ENCODE results near the gene TSPOAP1. TPM values are rescaled to one million over a fixed set of nuclear protein-coding genes. Genes with fewer than 3 reads are reported as not detected.
A peak's percentile ranks its signal among the peaks of the same experiment; 100 is the strongest.

The TSPOAP1 gene
- polyA plus RNA-seq, 1 of the 3 experiments (the other 2 are of a cell fraction): 0.79 TPM

DNA sequence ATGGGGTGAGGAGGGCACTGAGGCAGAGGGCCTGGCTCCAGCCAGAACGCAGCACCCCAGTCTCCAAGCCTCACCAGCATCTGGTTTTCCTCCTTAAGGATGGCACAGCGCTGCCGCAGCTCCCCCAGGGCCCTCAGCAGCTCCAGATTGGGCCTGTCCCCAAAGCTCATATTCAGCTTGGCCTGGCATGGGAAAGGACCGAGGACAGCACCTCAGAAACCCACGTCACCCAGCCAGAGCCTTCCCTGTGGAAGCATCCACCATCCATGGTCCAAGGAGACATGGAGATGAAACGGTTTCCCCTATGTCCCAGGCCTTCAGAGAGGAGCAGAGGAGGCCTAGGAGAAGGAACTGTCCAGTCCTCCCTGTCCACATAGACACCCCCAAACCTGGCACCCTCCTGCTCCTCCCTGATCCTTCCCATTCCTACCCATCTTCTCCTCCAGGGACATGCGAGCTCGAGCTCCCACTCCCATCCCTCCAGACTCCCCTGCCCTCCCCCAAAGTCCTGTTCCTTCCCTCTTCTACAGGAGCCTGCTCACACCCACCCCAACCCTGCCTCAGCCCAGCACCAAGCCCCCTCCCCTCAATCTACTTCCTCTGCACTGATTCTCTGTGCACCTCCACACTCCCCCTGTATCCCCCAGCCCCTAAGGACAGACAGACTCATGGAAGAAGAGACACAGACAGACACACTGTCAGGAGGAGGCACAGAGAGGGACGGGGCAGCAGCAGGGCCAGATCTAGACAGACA is 1.8 kb downstream of the TSPOAP1 start:
- POLR2A ChIA-PET: interaction anchor here (0.6 to 5.8 kb wide), 4 partner anchors 18 to 167 kb away, joined by 6 to 57 read pairs (median 13); partner anchors contain the start of gene SUPT4H1
- H3K4me1 ChIP-seq (ENCODE audit: control insufficient read depth in 1 of 2, insufficient read depth in 2 of 2, low read depth in 1 of 2, low read length in 1 of 2): peaks cover 0 to 40% of the 10 kb centered on the region in 2 experiments; a peak in 1 of 4 replicates
- no peaks in the 10 kb centered on the region for H3F3A ChIP-seq (replicated peaks; ENCODE audit: insufficient read depth)
- DNase-seq: peak; percentile 22
- no peaks in the 10 kb centered on the region for H3K9me2 ChIP-seq
- H3K4me3 ChIP-seq (ENCODE audit: low read depth in 2 of 2, low read length in 1 of 2): no peak overlapping the region
- no peaks in the 10 kb centered on the region for H3K9me3 ChIP-seq
- H3K27ac ChIP-seq (ENCODE audit: low read depth in 2 of 2, low read length in 1 of 2): no peak overlapping the region
- no peaks in the 10 kb centered on the region for H4K20me1 ChIP-seq (ENCODE audit: insufficient read depth)
- CTCF ChIA-PET: interaction anchor here (1.2 to 2.0 kb wide), 4 partner anchors 9 to 121 kb away, joined by 5 to 12 read pairs (median 7); no protein-coding TSS in a partner anchor
- H3K36me3 ChIP-seq (replicated peaks in 1 of 2; ENCODE audit: control insufficient read depth in 1 of 2, insufficient read depth in 2 of 2, low read length in 1 of 2): no peaks in the 10 kb centered on the region
- no peak overlapping the region for H2AFZ ChIP-seq (ENCODE audit: low read depth)
- H3K9ac ChIP-seq: no peak overlapping the region
- TF ChIP-seq RAD21 (IDR thresholded peaks at IDR 0.05; ENCODE audit: low read length) (no peak), EP300 (IDR thresholded peaks at IDR 0.05; ENCODE audit: borderline replicate concordance in 1 of 2, low read depth in 1 of 2, low read length in 1 of 2) (no peak), FOXM1 (IDR thresholded peaks at IDR 0.05; ENCODE audit: low read depth) (no peak), RXRA (IDR thresholded peaks at IDR 0.05; ENCODE audit: borderline replicate concordance, low read depth) (no peak), MXI1 (IDR thresholded peaks at IDR 0.05; ENCODE audit: low read depth, low read length) (no peak), FOXJ3 (CRISPR knock-in tag; IDR thresholded peaks at IDR 0.05) (no peak), GATA2 (CRISPR knock-in tag; IDR thresholded peaks at IDR 0.05) (no peak), MEF2A (IDR thresholded peaks at IDR 0.05; ENCODE audit: borderline replicate concordance, low read depth) (no peak), YY1 (IDR thresholded peaks at IDR 0.05; ENCODE audit: low read depth) (no peak), TEAD4 (IDR thresholded peaks at IDR 0.05; ENCODE audit: borderline replicate concordance, insufficient read depth) (no peak), POLR2AphosphoS5 (IDR thresholded peaks at IDR 0.05; ENCODE audit: low read depth, low read length) (no peak), GABPA (IDR thresholded peaks at IDR 0.05; ENCODE audit: low read depth) (no peak)
- TF ChIP-seq, protein P1, sequence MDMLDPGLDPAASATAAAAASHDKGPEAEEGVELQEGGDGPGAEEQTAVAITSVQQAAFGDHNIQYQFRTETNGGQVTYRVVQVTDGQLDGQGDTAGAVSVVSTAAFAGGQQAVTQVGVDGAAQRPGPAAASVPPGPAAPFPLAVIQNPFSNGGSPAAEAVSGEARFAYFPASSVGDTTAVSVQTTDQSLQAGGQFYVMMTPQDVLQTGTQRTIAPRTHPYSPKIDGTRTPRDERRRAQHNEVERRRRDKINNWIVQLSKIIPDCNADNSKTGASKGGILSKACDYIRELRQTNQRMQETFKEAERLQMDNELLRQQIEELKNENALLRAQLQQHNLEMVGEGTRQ (IDR thresholded peaks at IDR 0.05; ENCODE audit: borderline replicate concordance, low read depth, low read length): no peak
- TF ChIP-seq, protein P2, sequence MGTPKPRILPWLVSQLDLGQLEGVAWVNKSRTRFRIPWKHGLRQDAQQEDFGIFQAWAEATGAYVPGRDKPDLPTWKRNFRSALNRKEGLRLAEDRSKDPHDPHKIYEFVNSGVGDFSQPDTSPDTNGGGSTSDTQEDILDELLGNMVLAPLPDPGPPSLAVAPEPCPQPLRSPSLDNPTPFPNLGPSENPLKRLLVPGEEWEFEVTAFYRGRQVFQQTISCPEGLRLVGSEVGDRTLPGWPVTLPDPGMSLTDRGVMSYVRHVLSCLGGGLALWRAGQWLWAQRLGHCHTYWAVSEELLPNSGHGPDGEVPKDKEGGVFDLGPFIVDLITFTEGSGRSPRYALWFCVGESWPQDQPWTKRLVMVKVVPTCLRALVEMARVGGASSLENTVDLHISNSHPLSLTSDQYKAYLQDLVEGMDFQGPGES (IDR thresholded peaks at IDR 0.05; ENCODE audit: low read depth, low read length): no peak
- TF ChIP-seq, protein P3, sequence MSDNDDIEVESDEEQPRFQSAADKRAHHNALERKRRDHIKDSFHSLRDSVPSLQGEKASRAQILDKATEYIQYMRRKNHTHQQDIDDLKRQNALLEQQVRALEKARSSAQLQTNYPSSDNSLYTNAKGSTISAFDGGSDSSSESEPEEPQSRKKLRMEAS (IDR thresholded peaks at IDR 0.05; ENCODE audit: low read depth): no peak
- TF ChIP-seq, protein P4, sequence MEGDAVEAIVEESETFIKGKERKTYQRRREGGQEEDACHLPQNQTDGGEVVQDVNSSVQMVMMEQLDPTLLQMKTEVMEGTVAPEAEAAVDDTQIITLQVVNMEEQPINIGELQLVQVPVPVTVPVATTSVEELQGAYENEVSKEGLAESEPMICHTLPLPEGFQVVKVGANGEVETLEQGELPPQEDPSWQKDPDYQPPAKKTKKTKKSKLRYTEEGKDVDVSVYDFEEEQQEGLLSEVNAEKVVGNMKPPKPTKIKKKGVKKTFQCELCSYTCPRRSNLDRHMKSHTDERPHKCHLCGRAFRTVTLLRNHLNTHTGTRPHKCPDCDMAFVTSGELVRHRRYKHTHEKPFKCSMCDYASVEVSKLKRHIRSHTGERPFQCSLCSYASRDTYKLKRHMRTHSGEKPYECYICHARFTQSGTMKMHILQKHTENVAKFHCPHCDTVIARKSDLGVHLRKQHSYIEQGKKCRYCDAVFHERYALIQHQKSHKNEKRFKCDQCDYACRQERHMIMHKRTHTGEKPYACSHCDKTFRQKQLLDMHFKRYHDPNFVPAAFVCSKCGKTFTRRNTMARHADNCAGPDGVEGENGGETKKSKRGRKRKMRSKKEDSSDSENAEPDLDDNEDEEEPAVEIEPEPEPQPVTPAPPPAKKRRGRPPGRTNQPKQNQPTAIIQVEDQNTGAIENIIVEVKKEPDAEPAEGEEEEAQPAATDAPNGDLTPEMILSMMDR (IDR thresholded peaks at IDR 0.05): no peak
- TF ChIP-seq, protein P5, sequence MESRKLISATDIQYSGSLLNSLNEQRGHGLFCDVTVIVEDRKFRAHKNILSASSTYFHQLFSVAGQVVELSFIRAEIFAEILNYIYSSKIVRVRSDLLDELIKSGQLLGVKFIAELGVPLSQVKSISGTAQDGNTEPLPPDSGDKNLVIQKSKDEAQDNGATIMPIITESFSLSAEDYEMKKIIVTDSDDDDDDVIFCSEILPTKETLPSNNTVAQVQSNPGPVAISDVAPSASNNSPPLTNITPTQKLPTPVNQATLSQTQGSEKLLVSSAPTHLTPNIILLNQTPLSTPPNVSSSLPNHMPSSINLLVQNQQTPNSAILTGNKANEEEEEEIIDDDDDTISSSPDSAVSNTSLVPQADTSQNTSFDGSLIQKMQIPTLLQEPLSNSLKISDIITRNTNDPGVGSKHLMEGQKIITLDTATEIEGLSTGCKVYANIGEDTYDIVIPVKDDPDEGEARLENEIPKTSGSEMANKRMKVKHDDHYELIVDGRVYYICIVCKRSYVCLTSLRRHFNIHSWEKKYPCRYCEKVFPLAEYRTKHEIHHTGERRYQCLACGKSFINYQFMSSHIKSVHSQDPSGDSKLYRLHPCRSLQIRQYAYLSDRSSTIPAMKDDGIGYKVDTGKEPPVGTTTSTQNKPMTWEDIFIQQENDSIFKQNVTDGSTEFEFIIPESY (IDR thresholded peaks at IDR 0.05; ENCODE audit: borderline replicate concordance, low read depth): no peak
- TF ChIP-seq, protein P6, sequence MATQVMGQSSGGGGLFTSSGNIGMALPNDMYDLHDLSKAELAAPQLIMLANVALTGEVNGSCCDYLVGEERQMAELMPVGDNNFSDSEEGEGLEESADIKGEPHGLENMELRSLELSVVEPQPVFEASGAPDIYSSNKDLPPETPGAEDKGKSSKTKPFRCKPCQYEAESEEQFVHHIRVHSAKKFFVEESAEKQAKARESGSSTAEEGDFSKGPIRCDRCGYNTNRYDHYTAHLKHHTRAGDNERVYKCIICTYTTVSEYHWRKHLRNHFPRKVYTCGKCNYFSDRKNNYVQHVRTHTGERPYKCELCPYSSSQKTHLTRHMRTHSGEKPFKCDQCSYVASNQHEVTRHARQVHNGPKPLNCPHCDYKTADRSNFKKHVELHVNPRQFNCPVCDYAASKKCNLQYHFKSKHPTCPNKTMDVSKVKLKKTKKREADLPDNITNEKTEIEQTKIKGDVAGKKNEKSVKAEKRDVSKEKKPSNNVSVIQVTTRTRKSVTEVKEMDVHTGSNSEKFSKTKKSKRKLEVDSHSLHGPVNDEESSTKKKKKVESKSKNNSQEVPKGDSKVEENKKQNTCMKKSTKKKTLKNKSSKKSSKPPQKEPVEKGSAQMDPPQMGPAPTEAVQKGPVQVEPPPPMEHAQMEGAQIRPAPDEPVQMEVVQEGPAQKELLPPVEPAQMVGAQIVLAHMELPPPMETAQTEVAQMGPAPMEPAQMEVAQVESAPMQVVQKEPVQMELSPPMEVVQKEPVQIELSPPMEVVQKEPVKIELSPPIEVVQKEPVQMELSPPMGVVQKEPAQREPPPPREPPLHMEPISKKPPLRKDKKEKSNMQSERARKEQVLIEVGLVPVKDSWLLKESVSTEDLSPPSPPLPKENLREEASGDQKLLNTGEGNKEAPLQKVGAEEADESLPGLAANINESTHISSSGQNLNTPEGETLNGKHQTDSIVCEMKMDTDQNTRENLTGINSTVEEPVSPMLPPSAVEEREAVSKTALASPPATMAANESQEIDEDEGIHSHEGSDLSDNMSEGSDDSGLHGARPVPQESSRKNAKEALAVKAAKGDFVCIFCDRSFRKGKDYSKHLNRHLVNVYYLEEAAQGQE (IDR thresholded peaks at IDR 0.05; ENCODE audit: low read depth, low read length): no peak
- H3K79me2 ChIP-seq (ENCODE audit: insufficient read depth): no peaks in the 10 kb centered on the region
- no peak overlapping the region for H3K4me2 ChIP-seq
- WGBS (ENCODE audit: low lambda C conversion rate): 63% methylated on average over 6 of the region's 9 CpGs
- H3K27me3 ChIP-seq (ENCODE audit: insufficient read depth): peaks cover 21% of the 10 kb centered on the region; the same call in 1 of the 2 replicates

All from SK-N-SH (cell line).